HepG2 (cell line): ENCODE results near the gene UBE2N. TPM values are rescaled to one million over a fixed set of nuclear protein-coding genes. Genes with fewer than 3 reads are reported as not detected.

Experiments used
- ATF2 ChIP-seq: sonication (generic); formaldehyde crosslinking; IDR thresholded peaks from 2 replicates; pipeline ENCODE4 v1.4.0; 2020; ENCODE audit warnings: missing genetic modification reagents
- CENPX ChIP-seq: sonication (generic); formaldehyde crosslinking; IDR thresholded peaks from 2 replicates; pipeline ENCODE4 v1.9.0; 2021; ENCODE audit warnings: mild to moderate bottlenecking, missing genetic modification reagents, moderate library complexity
- HCFC1 ChIP-seq: fragments of 150-350 bp; IDR thresholded peaks from 2 replicates; pipeline ENCODE4 v1.6.1; 2014; ENCODE audit warnings: low read depth, low read length
- PHF20 ChIP-seq: sonication (generic); formaldehyde crosslinking; IDR thresholded peaks from 2 replicates; pipeline ENCODE4 v1.5.0; 2020; ENCODE audit warnings: mild to moderate bottlenecking, missing genetic modification reagents
- PRDM15 ChIP-seq: sonication (generic); formaldehyde crosslinking; IDR thresholded peaks from 2 replicates; pipeline ENCODE4 v1.4.0; 2020; ENCODE audit warnings: missing genetic modification reagents
- RFXANK ChIP-seq: IDR thresholded peaks from 2 replicates; pipeline ENCODE4 v1.6.1; 2016
- SRF ChIP-seq: IDR thresholded peaks from 2 replicates; pipeline ENCODE4 v1.6.1; 2011; ENCODE audit warnings: mild to moderate bottlenecking, low read depth, low read length, moderate library complexity
- ZIK1 ChIP-seq: sonication (generic); formaldehyde crosslinking; IDR thresholded peaks from 2 replicates; pipeline ENCODE4 v1.5.0; 2020; ENCODE audit warnings: mild to moderate bottlenecking, low read depth, missing genetic modification reagents, borderline replicate concordance
- ZNF225 ChIP-seq: sonication (generic); formaldehyde crosslinking; IDR thresholded peaks from 2 replicates; pipeline ENCODE4 v1.4.0; 2020; ENCODE audit warnings: mild to moderate bottlenecking, missing genetic modification reagents
- ZNF441 ChIP-seq: sonication (generic); formaldehyde crosslinking; IDR thresholded peaks from 2 replicates; pipeline ENCODE4 v1.7.0; 2021; ENCODE audit warnings: missing genetic modification reagents, borderline replicate concordance
- ZNF503 ChIP-seq: sonication (generic); formaldehyde crosslinking; IDR thresholded peaks from 2 replicates; pipeline ENCODE4 v1.4.0; 2020; ENCODE audit warnings: missing genetic modification reagents
- ZNF552 ChIP-seq: sonication (generic); formaldehyde crosslinking; IDR thresholded peaks from 2 replicates; pipeline ENCODE4 v1.9.0; 2022; ENCODE audit warnings: missing genetic modification reagents, mild to moderate bottlenecking, borderline replicate concordance
- ZNF674 ChIP-seq: sonication (generic); formaldehyde crosslinking; IDR thresholded peaks from 2 replicates; pipeline ENCODE4 v1.5.0; 2020; ENCODE audit warnings: low read depth, mild to moderate bottlenecking, missing genetic modification reagents
- ZNF737 ChIP-seq: sonication (generic); formaldehyde crosslinking; IDR thresholded peaks from 2 replicates; pipeline ENCODE4 v1.5.0; 2020; ENCODE audit warnings: missing genetic modification reagents, mild to moderate bottlenecking, borderline replicate concordance
- ZNF788 ChIP-seq: sonication (generic); formaldehyde crosslinking; IDR thresholded peaks from 2 replicates; pipeline ENCODE4 v1.5.0; 2020; ENCODE audit warnings: mild to moderate bottlenecking, missing genetic modification reagents, borderline replicate concordance
- ZSCAN31 ChIP-seq: sonication (generic); formaldehyde crosslinking; IDR thresholded peaks from 2 replicates; pipeline ENCODE4 v1.5.0; 2020; ENCODE audit warnings: low read depth, mild to moderate bottlenecking, missing genetic modification reagents
- polyA plus RNA-seq, 8 experiments: library from polyadenylated mRNA; depleted of rRNA in 3 of 8; stranded (reverse) in 7 of 8; unstranded in 1 of 8; fragments of >200 nt; fragmentation: Illumina TruSeq in 4 of 8; extraction: Trizol in 4 of 8; gene quantifications; 2 replicates each; pipeline versions ENCODE4 v1.2.1 to v1.2.3, GENCODE V29; 2011 to 2016; ENCODE audit warnings: low read depth in 4 of 8, missing spikeins in 1 of 8, mixed read lengths in 1 of 8; ENCODE audit not compliant: insufficient read depth in 1 of 8
- total RNA-seq, 5 experiments: library from RNA; depleted of rRNA; stranded (reverse); fragments of >200 nt; fragmentation: Illumina TruSeq; extraction: Trizol; gene quantifications; 2 replicates each; pipeline ENCODE4 v1.2.3, GENCODE V29; 2016; ENCODE audit warnings: low read depth in 1 of 5
- TF ChIP-seq, protein P1 (sequence below), 2 experiments: IDR thresholded peaks; 2 replicates each; pipeline ENCODE4 v1.6.1; 2011 to 2012; ENCODE audit warnings: low read length in 2 of 2, borderline replicate concordance in 1 of 2, low read depth in 1 of 2, mild to moderate bottlenecking in 1 of 2, moderate library complexity in 1 of 2

UBE2N gene
- total and polyA plus RNA-seq, 2 of the 13 experiments (the other 11 are each of a cell fraction or from before 2014, with no cell fraction given), result 188 to 197 TPM

DNA sequence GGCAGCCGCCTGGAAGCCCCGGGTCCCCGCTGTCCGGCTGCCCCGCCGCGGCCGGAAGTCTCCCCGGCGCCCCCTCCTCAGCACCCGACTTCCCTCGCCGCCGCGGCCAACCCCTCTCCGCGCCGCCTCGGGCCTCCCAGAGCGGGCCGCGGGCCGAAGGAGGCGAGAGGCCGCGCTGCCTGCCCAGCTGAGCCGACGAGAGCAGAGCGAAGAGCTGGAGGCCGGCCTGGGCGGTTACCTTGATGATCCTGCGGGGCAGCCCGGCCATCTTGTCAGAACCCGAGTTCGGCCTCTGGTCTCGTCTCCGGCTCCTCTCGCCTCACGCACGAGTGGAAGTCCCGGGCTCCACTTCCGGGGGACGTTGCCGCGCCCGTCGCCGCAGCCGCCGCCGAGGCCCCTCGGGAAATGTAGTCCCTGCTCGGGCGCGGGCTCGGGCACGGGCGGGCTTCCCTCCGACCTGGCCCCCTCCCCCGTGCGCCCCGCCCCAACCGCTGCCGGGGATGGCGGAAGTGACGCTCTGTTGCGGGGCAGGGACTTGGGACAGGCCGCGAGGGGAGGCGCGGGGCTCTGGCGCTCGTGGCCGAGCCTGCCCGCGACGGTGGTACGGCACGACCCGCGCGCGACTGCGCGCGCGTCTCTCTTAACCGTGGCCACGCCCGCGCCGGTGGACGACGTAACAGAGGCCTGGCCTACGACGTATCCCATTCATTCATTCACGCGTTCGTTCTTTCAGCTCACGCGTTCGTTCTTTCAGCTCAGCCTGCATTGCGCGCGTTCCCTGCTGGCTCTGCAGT, at the start of gene UBE2N (continued):
- TF ChIP-seq ZNF503 (peak; percentile 60; the same call in 1 of the 2 replicates), ZSCAN31 (peak; percentile 56; the same call in 1 of the 2 replicates), PHF20 (CRISPR knock-in tag) (peak; percentile 63), ZNF674 (CRISPR knock-in tag) (0 out of 2 replicates have a peak, but pooled peaks have one; percentile 15), RFXANK (CRISPR knock-in tag) (peak; percentile 77; the same call in 1 of the 2 replicates), ZNF552 (CRISPR knock-in tag) (peak; percentile 36; the same call in 1 of the 2 replicates), CENPX (no peak), ATF2 (CRISPR knock-in tag) (peak; percentile 69), SRF (no peak), ZNF441 (0 out of 2 replicates have a peak, but pooled peaks have one; percentile 51), ZNF737 (no peak), PRDM15 (CRISPR knock-in tag) (0 out of 2 replicates have a peak, but pooled peaks have one; percentile 7), ZNF225 (CRISPR knock-in tag) (0 out of 2 replicates have a peak, but pooled peaks have one; percentile 52), ZNF788 (peak; percentile 48; the same call in 1 of the 2 replicates), ZIK1 (CRISPR knock-in tag) (peak; percentile 85; the same call in 1 of the 2 replicates), HCFC1 (peak; percentile 88)
- TF ChIP-seq, protein P1, sequence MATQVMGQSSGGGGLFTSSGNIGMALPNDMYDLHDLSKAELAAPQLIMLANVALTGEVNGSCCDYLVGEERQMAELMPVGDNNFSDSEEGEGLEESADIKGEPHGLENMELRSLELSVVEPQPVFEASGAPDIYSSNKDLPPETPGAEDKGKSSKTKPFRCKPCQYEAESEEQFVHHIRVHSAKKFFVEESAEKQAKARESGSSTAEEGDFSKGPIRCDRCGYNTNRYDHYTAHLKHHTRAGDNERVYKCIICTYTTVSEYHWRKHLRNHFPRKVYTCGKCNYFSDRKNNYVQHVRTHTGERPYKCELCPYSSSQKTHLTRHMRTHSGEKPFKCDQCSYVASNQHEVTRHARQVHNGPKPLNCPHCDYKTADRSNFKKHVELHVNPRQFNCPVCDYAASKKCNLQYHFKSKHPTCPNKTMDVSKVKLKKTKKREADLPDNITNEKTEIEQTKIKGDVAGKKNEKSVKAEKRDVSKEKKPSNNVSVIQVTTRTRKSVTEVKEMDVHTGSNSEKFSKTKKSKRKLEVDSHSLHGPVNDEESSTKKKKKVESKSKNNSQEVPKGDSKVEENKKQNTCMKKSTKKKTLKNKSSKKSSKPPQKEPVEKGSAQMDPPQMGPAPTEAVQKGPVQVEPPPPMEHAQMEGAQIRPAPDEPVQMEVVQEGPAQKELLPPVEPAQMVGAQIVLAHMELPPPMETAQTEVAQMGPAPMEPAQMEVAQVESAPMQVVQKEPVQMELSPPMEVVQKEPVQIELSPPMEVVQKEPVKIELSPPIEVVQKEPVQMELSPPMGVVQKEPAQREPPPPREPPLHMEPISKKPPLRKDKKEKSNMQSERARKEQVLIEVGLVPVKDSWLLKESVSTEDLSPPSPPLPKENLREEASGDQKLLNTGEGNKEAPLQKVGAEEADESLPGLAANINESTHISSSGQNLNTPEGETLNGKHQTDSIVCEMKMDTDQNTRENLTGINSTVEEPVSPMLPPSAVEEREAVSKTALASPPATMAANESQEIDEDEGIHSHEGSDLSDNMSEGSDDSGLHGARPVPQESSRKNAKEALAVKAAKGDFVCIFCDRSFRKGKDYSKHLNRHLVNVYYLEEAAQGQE (IDR thresholded peaks at IDR 0.05; ENCODE audit: borderline replicate concordance in 1 of 2, low read depth in 1 of 2, low read length in 2 of 2), result 0 out of 4 replicates have a peak, but pooled peaks of 1 of the 2 experiments have one; percentile 43
